Transverse colon (tissue), 4 donors: ENCODE data around the gene WFDC1.

Source experiments
- EP300 ChIP-seq: sonication (generic); formaldehyde crosslinking; IDR thresholded peaks from one replicate; pipeline ENCODE4 v1.6.1; 2017; ENCODE audit warnings: antibody characterized with exemption, low read depth
- POLR2A ChIP-seq: fragments of 450-650 bp; IDR thresholded peaks from one replicate; pipeline ENCODE4 v1.6.1; 2016; ENCODE audit warnings: antibody characterized with exemption, mild to moderate bottlenecking, moderate library complexity
- POLR2AphosphoS5 ChIP-seq, 3 donors: sonication (generic); formaldehyde crosslinking; IDR thresholded peaks; one replicate each; pipeline ENCODE4 v1.6.1; 2016; ENCODE audit warnings: antibody characterized with exemption in 3 of 3
- TF ChIP-seq, protein P1 (sequence below), 5 experiments: fragments of 200-600 bp in 3 of 5; fragments of 450-650 bp in 2 of 5; sonication (generic) in 3 of 5; IDR thresholded peaks; 1 replicate in 2 of 5; 2 replicates in 3 of 5; pipeline ENCODE4 v1.5.1; 2016 to 2017; ENCODE audit warnings: antibody characterized with exemption in 5 of 5, inconsistent platforms in 3 of 5, mild to moderate bottlenecking in 2 of 5, moderate library complexity in 1 of 5

- TF ChIP-seq POLR2A, result no peak
- TF ChIP-seq, protein P1, sequence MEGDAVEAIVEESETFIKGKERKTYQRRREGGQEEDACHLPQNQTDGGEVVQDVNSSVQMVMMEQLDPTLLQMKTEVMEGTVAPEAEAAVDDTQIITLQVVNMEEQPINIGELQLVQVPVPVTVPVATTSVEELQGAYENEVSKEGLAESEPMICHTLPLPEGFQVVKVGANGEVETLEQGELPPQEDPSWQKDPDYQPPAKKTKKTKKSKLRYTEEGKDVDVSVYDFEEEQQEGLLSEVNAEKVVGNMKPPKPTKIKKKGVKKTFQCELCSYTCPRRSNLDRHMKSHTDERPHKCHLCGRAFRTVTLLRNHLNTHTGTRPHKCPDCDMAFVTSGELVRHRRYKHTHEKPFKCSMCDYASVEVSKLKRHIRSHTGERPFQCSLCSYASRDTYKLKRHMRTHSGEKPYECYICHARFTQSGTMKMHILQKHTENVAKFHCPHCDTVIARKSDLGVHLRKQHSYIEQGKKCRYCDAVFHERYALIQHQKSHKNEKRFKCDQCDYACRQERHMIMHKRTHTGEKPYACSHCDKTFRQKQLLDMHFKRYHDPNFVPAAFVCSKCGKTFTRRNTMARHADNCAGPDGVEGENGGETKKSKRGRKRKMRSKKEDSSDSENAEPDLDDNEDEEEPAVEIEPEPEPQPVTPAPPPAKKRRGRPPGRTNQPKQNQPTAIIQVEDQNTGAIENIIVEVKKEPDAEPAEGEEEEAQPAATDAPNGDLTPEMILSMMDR (IDR thresholded peaks at IDR 0.05), result no peak
- TF ChIP-seq POLR2AphosphoS5 (IDR thresholded peaks at IDR 0.05), result no peak
- TF ChIP-seq EP300, result no peak
Measured at GRCh38 chr16:84334482-84334881, 39.8 kb downstream of the WFDC1 start.
